ENCODE data around the gene SSR4. TPM values are rescaled to one million over a fixed set of nuclear protein-coding genes. Genes with fewer than 3 reads are reported as not detected.

Gene SSR4
- total RNA-seq, 1 experiment from 2014 or later, result 353 TPM

DNA sequence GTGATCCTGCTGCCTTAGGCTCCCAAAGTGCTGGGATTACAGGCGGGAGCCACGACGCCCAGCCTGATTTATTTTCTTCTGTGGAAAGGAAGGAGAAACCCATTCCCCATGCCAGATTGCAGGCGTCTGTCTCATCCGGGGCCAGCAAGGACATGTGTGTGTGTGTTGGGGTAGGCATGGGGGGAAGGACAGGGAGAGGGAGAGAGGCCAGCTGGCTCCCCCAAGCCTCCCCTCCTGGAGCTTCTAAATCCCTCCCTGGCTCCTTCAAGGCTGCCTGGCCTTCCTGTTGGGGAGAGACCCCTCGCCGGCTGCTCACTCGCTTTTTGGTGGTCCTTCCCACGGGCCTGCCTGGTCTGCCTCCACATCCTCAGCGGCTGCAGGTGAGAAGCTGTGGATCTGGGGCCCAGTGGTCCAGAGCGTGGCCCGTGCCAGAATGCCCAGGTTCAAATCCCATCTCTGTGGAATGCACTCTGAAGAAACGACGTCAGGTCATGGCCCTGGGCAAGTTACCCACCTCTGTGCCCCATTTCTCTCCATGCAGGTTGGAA lies 31.8 kb upstream of the SSR4 start:
- H3K9me3 Mint-ChIP-seq (ENCODE audit: unreplicated experiment), result no peaks in the 10 kb centered on the region

DNA sequence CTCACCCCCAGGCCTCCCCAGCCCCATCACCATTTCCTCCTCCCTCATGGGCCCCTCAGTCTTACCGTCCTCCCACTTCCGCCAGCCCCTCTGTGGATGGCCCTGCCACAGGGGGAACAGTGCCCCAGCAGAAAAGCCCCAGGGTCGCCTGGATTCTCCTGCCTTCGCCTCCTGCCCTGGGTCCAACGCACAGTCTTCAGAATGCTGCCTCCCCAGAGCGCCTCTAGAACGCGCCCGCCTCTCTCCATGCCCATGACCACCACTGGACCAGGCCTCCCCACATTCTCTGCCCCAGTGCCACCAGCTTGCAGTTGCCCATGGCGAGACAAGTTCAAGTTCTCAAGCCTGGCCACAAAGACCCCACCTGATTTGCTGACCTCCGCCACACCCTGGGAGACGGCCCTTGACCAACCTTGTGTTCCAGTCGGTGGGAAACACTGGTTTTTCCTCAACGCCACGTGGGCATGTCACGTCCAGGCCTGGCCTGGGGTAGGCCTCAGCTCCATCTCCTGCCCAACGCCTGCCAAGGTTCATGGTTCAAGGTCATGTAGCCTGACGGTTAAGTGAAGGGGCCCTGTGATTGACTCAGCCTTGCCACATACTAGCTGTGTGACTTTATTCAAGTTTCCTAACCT lies 31.1 kb upstream of the SSR4 start:
- DNase-seq, result no peak
- H3K4me1 Mint-ChIP-seq (ENCODE audit: low read depth, unreplicated experiment), result no peaks in the 10 kb centered on the region
- TF ChIP-seq, protein P1, sequence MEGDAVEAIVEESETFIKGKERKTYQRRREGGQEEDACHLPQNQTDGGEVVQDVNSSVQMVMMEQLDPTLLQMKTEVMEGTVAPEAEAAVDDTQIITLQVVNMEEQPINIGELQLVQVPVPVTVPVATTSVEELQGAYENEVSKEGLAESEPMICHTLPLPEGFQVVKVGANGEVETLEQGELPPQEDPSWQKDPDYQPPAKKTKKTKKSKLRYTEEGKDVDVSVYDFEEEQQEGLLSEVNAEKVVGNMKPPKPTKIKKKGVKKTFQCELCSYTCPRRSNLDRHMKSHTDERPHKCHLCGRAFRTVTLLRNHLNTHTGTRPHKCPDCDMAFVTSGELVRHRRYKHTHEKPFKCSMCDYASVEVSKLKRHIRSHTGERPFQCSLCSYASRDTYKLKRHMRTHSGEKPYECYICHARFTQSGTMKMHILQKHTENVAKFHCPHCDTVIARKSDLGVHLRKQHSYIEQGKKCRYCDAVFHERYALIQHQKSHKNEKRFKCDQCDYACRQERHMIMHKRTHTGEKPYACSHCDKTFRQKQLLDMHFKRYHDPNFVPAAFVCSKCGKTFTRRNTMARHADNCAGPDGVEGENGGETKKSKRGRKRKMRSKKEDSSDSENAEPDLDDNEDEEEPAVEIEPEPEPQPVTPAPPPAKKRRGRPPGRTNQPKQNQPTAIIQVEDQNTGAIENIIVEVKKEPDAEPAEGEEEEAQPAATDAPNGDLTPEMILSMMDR (IDR thresholded peaks at IDR 0.05; ENCODE audit: insufficient read depth in 1 of 2, low read depth in 1 of 2, low read length in 1 of 2, severe bottlenecking in 1 of 2, unreplicated experiment in 1 of 2), result no peak
- CTCF ChIA-PET, result no interaction called here
- no peaks in the 10 kb centered on the region for H3K9me3 Mint-ChIP-seq (ENCODE audit: unreplicated experiment)
- POLR2A ChIA-PET, result no interaction called here
- H3K4me3 Mint-ChIP-seq (ENCODE audit: unreplicated experiment), result no peak overlapping the region
- no peak overlapping the region for H3K27ac Mint-ChIP-seq (ENCODE audit: unreplicated experiment)
- intact Hi-C loops (cut with micrococcal nuclease; ENCODE audit: unreplicated experiment), result no loop called here
- Histone ChIP-seq H3K36me3 (ENCODE audit: control insufficient read depth, insufficient read depth, low read length) (no peaks in the 10 kb centered on the region), H3K4me3 (ENCODE audit: low read depth, low read length) (no peak overlapping the region), H3K27me3 (replicated peaks; ENCODE audit: control insufficient read depth, insufficient read depth, low read length) (no peaks in the 10 kb centered on the region), H3K4me1 (no peaks in the 10 kb centered on the region), H3K9me3 (no peaks in the 10 kb centered on the region)
- no peaks in the 10 kb centered on the region for H3K27me3 Mint-ChIP-seq (ENCODE audit: insufficient read depth, unreplicated experiment)
- BruUV-seq (replicated peaks), result no TSS peak
- peaks cover 4% of the 10 kb centered on the region for H3K36me3 Mint-ChIP-seq (ENCODE audit: insufficient read depth, unreplicated experiment)

More for the DNA sequence above, 31.8 kb upstream of the SSR4 start:
- no peaks in the 10 kb centered on the region for H3K27me3 Mint-ChIP-seq (ENCODE audit: insufficient read depth, unreplicated experiment)
- no TSS peak for BruUV-seq (replicated peaks)
- intact Hi-C loops (cut with micrococcal nuclease; ENCODE audit: unreplicated experiment), result no loop called here
- DNase-seq, result no peak
- no peaks in the 10 kb centered on the region for H3K36me3 ChIP-seq (ENCODE audit: control insufficient read depth, insufficient read depth, low read length)
- H3K9me3 ChIP-seq, result no peaks in the 10 kb centered on the region
- H3K36me3 Mint-ChIP-seq (ENCODE audit: insufficient read depth, unreplicated experiment), result peaks cover 4% of the 10 kb centered on the region
- H3K4me3 Mint-ChIP-seq (ENCODE audit: unreplicated experiment), result no peak overlapping the region
- ChIA-PET POLR2A (no interaction called here), CTCF (no interaction called here)
- H3K4me1 ChIP-seq, result no peaks in the 10 kb centered on the region
- H3K4me1 Mint-ChIP-seq (ENCODE audit: low read depth, unreplicated experiment), result no peaks in the 10 kb centered on the region
- H3K27me3 ChIP-seq (replicated peaks; ENCODE audit: control insufficient read depth, insufficient read depth, low read length), result no peaks in the 10 kb centered on the region
- no peak overlapping the region for H3K27ac Mint-ChIP-seq (ENCODE audit: unreplicated experiment)
- no peak overlapping the region for H3K4me3 ChIP-seq (ENCODE audit: low read depth, low read length)
- TF ChIP-seq, protein P1 (IDR thresholded peaks at IDR 0.05; ENCODE audit: insufficient read depth in 1 of 2, low read depth in 1 of 2, low read length in 1 of 2, severe bottlenecking in 1 of 2, unreplicated experiment in 1 of 2), result no peak

DNA sequence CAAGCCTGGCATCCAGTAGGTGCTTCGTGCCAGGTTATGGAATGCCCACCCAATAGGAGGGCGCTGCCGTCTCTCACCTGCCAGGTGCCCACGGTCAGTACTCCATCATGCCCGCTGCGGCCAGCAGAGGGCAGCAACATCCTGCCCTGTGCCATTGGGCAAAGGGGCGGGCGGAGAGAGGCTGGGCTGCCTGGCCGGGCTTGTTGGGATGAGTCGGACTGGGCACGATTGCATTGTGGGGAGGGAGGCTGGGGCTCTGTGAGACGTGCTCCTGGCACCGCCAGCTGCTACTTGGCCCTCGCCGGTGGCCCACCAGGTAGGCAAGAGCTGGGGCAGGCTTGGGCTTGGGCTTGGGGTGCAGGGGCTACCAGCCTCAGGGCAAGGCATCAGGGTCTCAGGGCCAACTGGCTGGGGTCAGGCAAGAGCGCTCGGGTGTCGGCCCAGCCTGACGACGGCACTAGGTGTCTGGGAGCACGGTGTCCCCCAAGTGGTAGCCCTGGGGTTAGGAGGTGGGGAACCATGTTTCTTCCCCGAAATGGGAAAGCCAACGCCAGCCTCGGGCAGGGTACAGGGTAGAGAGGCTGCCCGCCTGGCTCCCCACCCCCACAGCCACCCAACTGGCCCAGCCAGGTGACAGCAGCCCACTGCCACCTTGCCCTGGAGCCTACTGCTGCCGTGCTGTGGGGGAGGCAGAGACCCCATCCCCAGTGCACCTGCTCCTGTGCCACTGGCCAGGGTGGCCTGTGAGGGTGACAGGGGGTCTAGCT lies 30.3 kb upstream of the SSR4 start, which contains the start of gene PLXNB3:
Gene PLXNB3 (plus strand): TSS at position 261 of the 767 bp plus-strand sequence. CDS start 1,287 bp downstream, outside the sequence.
- Mint-ChIP-seq H3K4me1 (ENCODE audit: low read depth, unreplicated experiment) (no peaks in the 10 kb centered on the region), H3K4me3 (ENCODE audit: unreplicated experiment) (no peak within 1 kb of the TSS), H3K27ac (ENCODE audit: unreplicated experiment) (no peak within 1 kb of the TSS), H3K9me3 (ENCODE audit: unreplicated experiment) (no peaks in the 10 kb centered on the region), H3K27me3 (ENCODE audit: insufficient read depth, unreplicated experiment) (no peaks in the 10 kb centered on the region), H3K36me3 (ENCODE audit: insufficient read depth, unreplicated experiment) (peaks cover 4% of the 10 kb centered on the region)
- ChIA-PET CTCF (no interaction called here), POLR2A (no interaction called here)
- TF ChIP-seq, protein P1 (IDR thresholded peaks at IDR 0.05; ENCODE audit: insufficient read depth in 1 of 2, low read depth in 1 of 2, low read length in 1 of 2, severe bottlenecking in 1 of 2, unreplicated experiment in 1 of 2), result peak; percentile 58 to 75
- no peaks in the 10 kb centered on the region for H3K4me1 ChIP-seq
- H3K4me3 ChIP-seq (ENCODE audit: low read depth, low read length), result no peak within 1 kb of the TSS
- no peaks in the 10 kb centered on the region for H3K27me3 ChIP-seq (replicated peaks; ENCODE audit: control insufficient read depth, insufficient read depth, low read length)
- H3K9me3 ChIP-seq, result no peaks in the 10 kb centered on the region
- H3K36me3 ChIP-seq (ENCODE audit: control insufficient read depth, insufficient read depth, low read length), result no peaks in the 10 kb centered on the region
- intact Hi-C loops (cut with micrococcal nuclease; ENCODE audit: unreplicated experiment), result loop anchor here (1.0 kb wide), 2 partner anchors 160 to 183 kb away; no protein-coding TSS in a partner anchor
- DNase-seq, result peak; percentile 66 to 75
- BruUV-seq (replicated peaks), result no TSS peak
